ENCODE results near the gene SNCAIP.
"Not testable (repeated sequence)": the region's sequence is repeated elsewhere in the genome, so short reads cannot be mapped to it uniquely, and the experiment has no call there.

SNCAIP gene

GRCh38 chr5:122315521-122315920 lies 3.5 kb downstream of the SNCAIP start:
- no peak for FAIRE-seq

- FAIRE-seq, result no peak
Measured at GRCh38 chr5:122316656-122317055, 4.6 kb downstream of the SNCAIP start.

GRCh38 chr5:122319897-122320296 lies 7.9 kb downstream of the SNCAIP start:
- FAIRE-seq, result no peak

GRCh38 chr5:122321921-122322320 lies 9.9 kb downstream of the SNCAIP start:
- FAIRE-seq, result no peak

GRCh38 chr5:122322801-122323548 lies 10.9 kb downstream of the SNCAIP start:
- FAIRE-seq, result no peak

GRCh38 chr5:122323738-122324137 lies 11.7 kb downstream of the SNCAIP start:
- no peak for FAIRE-seq

GRCh38 chr5:122327110-122327509 lies 15.1 kb downstream of the SNCAIP start:
- FAIRE-seq, result no peak

GRCh38 chr5:122330881-122331280 lies 18.8 kb downstream of the SNCAIP start:
- FAIRE-seq, result no peak

- FAIRE-seq, result no peak
Measured at GRCh38 chr5:122332599-122333555, 20.8 kb downstream of the SNCAIP start.

GRCh38 chr5:122333564-122333963 lies 21.5 kb downstream of the SNCAIP start:
- no peak for FAIRE-seq

- FAIRE-seq, result no peak
Measured at GRCh38 chr5:122339591-122339990, 27.6 kb downstream of the SNCAIP start.

GRCh38 chr5:122341087-122341486 lies 29.1 kb downstream of the SNCAIP start:
- no peak for FAIRE-seq

GRCh38 chr5:122342256-122342655 lies 30.2 kb downstream of the SNCAIP start:
- FAIRE-seq, result no peak

- FAIRE-seq, result no peak
Measured at GRCh38 chr5:122346897-122347581, 35.0 kb downstream of the SNCAIP start.

GRCh38 chr5:122350496-122350895 lies 38.5 kb downstream of the SNCAIP start:
- FAIRE-seq, result no peak

- no peak for FAIRE-seq
Measured at GRCh38 chr5:122351416-122352157, 39.5 kb downstream of the SNCAIP start.

GRCh38 chr5:122352331-122352730 lies 40.3 kb downstream of the SNCAIP start:
- no peak for FAIRE-seq

GRCh38 chr5:122353361-122353760 lies 41.3 kb downstream of the SNCAIP start:
- not testable (repeated sequence) for FAIRE-seq

GRCh38 chr5:122354293-122354692 lies 42.3 kb downstream of the SNCAIP start:
- FAIRE-seq, result no peak

GRCh38 chr5:122355324-122355723 lies 43.3 kb downstream of the SNCAIP start:
- no peak for FAIRE-seq

GRCh38 chr5:122356855-122357254 lies 44.8 kb downstream of the SNCAIP start:
- FAIRE-seq, result no peak

GRCh38 chr5:122358372-122358979 lies 46.4 kb downstream of the SNCAIP start:
- no peak for FAIRE-seq

Measured in A204.1 (cell line).